Stimulated activated CD4-positive, alpha-beta T cell treated with anti-CD3 and anti-CD28 coated beads, Interleukin-1b, Interleukin-23, amount 100 ng/mL, for 4 hours (primary cell): ENCODE data around the gene AHCY.
A peak's percentile ranks its signal among the peaks of the same experiment; 100 is the strongest.
"Not testable (repeated sequence)": the region's sequence is repeated elsewhere in the genome, so short reads cannot be mapped to it uniquely, and the experiment has no call there.

Experiments used
- DNase-seq, 2 donors: peaks; one replicate each; pipeline ENCODE4 v3.0.0-alpha.2; 2020; ENCODE audit warnings: low read depth in 2 of 2

AHCY gene

GRCh38 chr20:34296468-34296867 lies 6.7 kb downstream of the AHCY start:
- no peak for DNase-seq

- no peak for DNase-seq
Observed at GRCh38 chr20:34295284-34295683, 7.9 kb downstream of the AHCY start.

DNA sequence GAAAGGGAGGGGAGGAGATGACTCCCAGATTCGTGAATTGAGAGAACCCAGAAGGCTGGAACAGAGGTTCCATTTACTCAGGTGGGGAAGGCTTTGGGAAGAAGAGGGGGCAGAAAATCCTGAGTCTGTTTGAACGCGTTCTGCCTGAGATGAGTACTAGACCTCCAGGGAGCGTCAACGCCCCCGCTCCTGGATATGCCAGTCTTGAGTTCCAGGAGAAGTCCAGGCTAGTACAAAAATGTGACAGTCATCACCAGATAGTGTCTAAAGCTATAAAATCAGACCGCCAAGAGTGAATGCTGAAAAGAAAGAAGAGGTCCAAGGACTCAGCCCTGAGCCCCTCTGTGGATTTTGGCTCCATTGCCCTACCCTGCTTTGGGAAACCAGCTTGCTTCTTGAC lies 8.6 kb downstream of the AHCY start:
- no peak for DNase-seq

DNA sequence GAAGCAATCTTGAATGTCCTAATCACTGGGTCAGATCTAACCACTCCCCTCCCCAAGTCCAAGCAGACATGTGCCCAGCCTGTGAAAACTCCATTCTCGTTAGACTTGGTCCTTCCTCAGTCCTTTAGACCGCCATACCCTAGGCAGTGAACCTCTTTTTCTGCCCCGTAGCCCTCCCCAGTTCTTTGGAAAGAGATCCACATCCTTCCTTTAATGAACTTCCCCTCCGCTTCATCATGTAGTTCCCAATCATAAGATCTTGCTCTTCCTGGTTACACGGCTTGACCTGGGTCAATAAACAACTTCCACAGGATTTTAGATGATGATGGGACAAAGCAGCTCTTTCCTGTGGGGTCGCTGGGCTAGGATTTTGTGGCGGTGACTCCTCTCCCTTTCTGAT lies 9.6 kb downstream of the AHCY start:
- DNase-seq, result no peak

GRCh38 chr20:34293119-34293518 lies 10.0 kb downstream of the AHCY start:
- DNase-seq, result no peak

DNA sequence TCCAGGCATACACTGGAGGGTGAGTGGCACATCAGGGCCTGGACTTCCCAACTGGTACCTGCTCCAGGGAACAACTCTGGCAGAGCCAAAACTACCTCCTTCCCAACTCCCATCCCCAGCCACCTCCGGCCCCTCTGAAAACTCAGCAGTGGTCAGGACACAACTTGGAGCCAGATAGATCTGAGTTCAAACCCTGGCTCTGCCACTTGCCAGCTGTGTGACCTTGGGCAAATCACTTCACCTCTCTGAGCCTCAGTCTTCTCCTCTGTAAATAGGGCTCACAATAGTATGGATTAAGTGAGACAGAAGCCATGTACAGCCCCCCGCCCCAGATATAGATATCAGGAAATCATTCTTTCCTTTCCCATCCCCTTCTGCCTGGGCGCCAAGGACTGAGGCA lies 10.7 kb downstream of the AHCY start:
- no peak for DNase-seq

DNA sequence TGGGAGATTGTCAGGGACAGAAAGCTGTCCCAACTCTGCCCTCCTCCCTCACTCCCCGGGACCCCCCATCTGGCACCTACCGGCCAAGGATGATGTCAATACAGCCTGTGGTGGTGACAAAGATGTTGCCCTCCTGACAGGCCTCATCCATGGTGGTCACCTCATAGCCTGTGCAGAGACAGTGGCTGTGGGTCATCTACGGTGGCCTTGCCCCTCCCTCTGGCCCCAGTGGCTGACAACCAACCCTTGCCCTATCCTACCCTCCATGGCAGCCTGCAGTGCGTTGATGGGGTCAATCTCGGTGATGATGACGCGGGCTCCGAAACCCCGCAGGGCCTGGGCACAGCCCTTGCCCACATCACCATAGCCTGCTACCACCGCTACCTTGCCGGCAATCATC lies 12.7 kb downstream of the AHCY start:
- no peak for DNase-seq

- not testable (repeated sequence) for DNase-seq
Observed at GRCh38 chr20:34287500-34287899, 15.7 kb downstream of the AHCY start.

DNA sequence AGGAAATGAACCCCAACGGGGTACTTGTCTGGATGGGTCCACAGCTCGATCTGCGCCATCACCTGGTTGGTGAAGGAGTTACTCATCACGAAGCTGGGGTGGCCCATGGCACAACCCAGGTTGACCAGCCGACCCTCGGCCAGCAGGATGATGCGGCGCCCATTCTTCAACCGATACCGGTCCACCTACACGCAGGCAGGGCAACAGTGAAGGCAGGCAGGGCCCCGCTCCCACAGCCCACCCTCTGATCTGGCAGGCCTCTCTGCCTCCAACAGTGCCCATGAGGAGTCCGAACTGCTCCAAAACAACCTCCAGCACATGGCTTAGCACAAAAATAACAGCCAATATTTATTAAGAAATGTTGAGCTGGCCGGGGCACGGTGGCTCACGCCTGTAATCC lies 17.7 kb downstream of the AHCY start:
- DNase-seq, result no peak

- no peak for DNase-seq
Observed at GRCh38 chr20:34283844-34284243, 19.3 kb downstream of the AHCY start.

DNA sequence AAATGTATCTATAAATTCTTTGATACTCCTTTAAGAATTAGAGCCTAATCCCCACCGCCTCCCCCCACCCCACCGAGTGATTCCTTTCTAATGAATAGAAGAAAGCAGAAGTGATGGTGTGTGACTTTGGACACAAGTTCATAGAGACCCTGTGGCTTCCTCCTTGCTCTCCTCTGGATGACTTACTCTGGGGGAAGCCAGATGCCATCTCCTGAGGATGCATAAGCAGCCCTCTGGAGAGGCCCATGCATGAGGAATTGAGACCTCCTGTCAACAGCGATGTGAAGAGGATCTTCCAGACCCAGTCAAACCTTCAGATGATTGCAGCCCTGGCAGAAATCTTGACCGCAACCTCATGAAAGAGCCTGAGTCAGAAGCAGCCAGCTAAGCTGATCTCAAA lies 21.1 kb downstream of the AHCY start:
- DNase-seq, result no peak

GRCh38 chr20:34281177-34281576 lies 22.0 kb downstream of the AHCY start:
- no peak for DNase-seq

- DNase-seq, result no peak
Observed at GRCh38 chr20:34274694-34275093, 28.5 kb downstream of the AHCY start.

GRCh38 chr20:34271956-34272355 lies 31.2 kb downstream of the AHCY start:
- no peak for DNase-seq

DNA sequence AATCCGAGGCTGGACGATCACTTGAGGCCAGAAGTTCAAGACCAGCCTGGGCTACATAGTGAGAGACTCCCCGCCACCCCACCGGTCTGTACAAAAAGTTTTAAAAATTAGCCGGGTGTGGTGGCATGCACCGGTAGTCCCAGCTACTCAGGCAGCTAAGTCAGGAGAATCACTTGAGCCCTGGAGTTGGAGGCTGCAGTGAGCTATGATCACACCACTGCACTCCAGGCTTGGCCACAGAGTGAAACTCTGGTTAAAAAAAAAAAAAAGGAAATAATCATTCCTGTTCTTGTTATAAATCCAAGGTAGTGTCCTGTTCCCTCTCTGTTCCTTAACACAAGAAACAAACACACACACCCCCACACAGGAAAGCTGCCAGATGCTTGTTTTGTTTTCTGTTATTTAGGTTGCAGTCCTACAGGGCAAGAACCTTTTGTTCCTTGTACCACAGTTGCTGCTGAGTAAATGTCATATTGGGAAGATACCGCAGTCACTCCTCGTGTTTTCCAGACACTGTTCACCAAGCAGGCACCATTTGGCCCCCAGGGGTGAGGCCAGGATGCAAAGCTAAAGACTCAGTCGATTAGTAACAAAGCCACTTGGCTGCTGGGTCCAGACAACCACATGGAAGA lies 33.0 kb downstream of the AHCY start:
- DNase-seq, result no peak

DNA sequence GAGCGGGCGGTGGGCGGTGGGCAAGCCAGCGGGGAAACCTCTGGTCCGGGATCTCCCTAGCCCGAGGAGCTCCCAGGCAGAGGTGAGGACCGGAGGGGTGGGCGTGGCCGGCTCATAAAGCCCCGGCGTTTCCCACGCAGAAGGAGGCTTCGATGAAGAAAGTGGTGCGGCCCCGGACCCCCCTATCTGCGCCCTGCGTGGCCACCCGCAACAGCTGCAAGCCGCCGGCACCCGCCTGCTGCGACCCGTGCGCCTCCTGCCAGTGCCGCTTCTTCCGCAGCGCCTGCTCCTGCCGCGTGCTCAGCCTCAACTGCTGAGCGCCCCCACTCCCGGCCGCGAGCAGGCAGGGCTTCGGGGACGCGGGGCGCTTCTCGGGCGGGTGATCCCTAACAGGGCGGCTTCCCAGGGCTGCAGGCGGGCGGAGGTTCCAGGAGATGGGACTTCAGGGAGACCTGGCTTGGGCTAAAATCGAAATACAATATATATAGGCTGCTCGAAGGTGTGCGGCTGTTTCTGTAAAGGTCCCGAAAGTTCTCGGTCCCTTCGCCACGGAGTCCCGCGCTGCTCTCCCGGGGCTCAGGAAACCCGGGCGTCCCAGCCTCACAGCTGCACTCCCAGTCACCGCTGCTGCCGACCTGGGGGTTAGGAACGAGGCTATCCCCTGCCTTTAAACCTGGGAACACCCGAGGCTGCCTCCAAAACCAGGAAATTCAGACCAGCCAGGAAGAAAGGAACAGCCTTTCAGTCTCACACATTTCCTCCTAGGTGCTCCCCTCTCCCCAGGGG lies 34.1 kb downstream of the AHCY start:
- peak in 1 of 2 donors; percentile 17 for DNase-seq

DNA sequence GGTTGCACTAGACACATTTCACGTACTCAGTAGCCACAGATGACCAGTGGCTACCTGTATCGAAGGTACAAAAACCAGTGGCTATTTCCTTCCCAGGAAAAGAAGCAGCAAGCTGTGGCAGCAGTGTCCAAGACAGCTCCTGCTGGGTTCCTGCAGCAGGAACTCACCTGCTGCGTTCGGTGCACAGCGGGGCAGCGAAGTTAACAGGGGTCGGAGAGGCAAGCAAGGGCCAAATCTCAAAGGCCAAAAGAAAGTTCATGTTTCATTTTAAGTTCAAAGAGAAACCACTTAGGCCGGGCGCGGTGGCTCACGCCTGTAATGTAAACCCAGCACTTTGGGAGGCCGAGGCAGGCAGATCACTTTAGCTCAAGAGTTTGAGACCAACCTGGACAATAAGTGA lies 35.0 kb downstream of the AHCY start:
- DNase-seq, result no peak

DNA sequence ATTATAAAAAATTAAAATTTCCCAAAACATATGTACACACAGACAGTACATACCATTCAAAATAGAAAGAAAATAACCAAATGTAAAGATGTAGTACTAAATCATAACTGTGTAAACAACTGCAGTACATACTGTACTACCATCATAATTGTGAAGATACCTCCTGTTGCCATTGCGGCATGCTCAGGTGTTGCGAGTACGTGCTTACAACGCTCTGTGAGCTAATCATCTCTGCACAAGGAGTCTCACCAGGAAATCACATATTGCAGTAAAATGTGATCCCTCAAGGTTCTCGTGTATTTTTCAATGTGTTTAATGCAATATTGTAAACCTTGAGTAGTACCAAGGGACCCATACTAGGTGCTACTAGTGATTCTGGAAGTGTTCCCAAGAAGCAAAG lies 39.0 kb downstream of the AHCY start:
- DNase-seq, result no peak

GRCh38 chr20:34263468-34263867 lies 39.7 kb downstream of the AHCY start:
- DNase-seq, result not testable (repeated sequence)

GRCh38 chr20:34262488-34263288 lies 40.5 kb downstream of the AHCY start:
- no peak for DNase-seq

GRCh38 chr20:34260208-34260942 lies 42.8 kb downstream of the AHCY start:
- DNase-seq, result no peak

GRCh38 chr20:34256629-34257124 lies 46.5 kb downstream of the AHCY start:
- DNase-seq, result no peak
